Psoas muscle (tissue), 8 donors: ENCODE data around the gene DYRK1B. TPM values are rescaled to one million over a fixed set of nuclear protein-coding genes. Genes with fewer than 3 reads are reported as not detected.
A peak's percentile ranks its signal among the peaks of the same experiment; 100 is the strongest.

Experiments used
- ATAC-seq, 4 donors: fragments of 200-7000 bp; cut with Tn5 transposase; one replicate each; pipeline ENCODE4 v1.9.1; 2020; ENCODE audit warnings: moderate library complexity in 3 of 4, mild to moderate bottlenecking in 2 of 4
- DNase-seq, 2 donors: peaks; one replicate each; pipeline ENCODE4 v3.0.0-alpha.2; 2020
- H3K27ac ChIP-seq: fragments of 200-600 bp; one replicate; pipeline ENCODE4 v1.8.0; 2022
- H3K27me3 ChIP-seq, 3 donors: fragments of 200-600 bp in 1 of 3; one replicate each; pipeline versions ENCODE4 v1.6.1 to v1.8.0; 2013 to 2022; ENCODE audit warnings: low read length in 2 of 3, mild to moderate bottlenecking in 2 of 3, moderate library complexity in 1 of 3; ENCODE audit not compliant: insufficient read depth in 3 of 3
- H3K36me3 ChIP-seq, 2 donors: fragments of 200-600 bp in 1 of 2; one replicate each; pipeline versions ENCODE4 v1.6.1 to v1.8.0; 2013 to 2022; ENCODE audit warnings: low read depth in 1 of 2, mild to moderate bottlenecking in 1 of 2, moderate library complexity in 1 of 2; ENCODE audit not compliant: insufficient read depth in 1 of 2
- H3K4me1 ChIP-seq: fragments of 200-600 bp; one replicate; pipeline ENCODE4 v1.8.0; 2022
- H3K4me3 ChIP-seq: fragments of 200-600 bp; one replicate; pipeline ENCODE4 v1.8.0; 2022; ENCODE audit warnings: mild to moderate bottlenecking
- H3K9me3 ChIP-seq: fragments of 200-600 bp; one replicate; pipeline ENCODE4 v1.8.0; 2022
- CTCF ChIP-seq: fragments of 200-600 bp; IDR thresholded peaks from one replicate; pipeline ENCODE4 v1.8.0; 2022; ENCODE audit warnings: antibody characterized with exemption
- WGBS, 3 donors: extraction: QIAGEN DNeasy Blood & Tissue Kit; methylation state at CpG; one replicate each; pipeline versions ENCODE4 v1.1.6 to v1.1.7; 2013; 5-methylcytosine and 5-hydroxymethylcytosine counted together
- intact Hi-C, 2 donors: fragments of 100-400 bp; cut with DNase I; formaldehyde crosslinking; loops; one replicate each; pipeline versions ENCODE4 v1.11.0 to v1.14.2; 2022
- polyA plus RNA-seq, 3 donors: library from polyadenylated mRNA; stranded (reverse); fragments of 200-250 nt; gene quantifications; one replicate each; pipeline ENCODE4 v1.2.3, GENCODE V29; 2013
- total RNA-seq, 4 donors: library from RNA; stranded (reverse); fragmentation: NEBNext Ultra II Directional in 2 of 4; extraction: Animal tissue kit (Norgen Biotek cat#: 25700) in 2 of 4; gene quantifications; one replicate each; pipeline versions ENCODE4 v1.2.1 to v1.2.4, GENCODE V29; 2021 to 2023
- donor health status: healthy with polysubstance abuse.
- donor health status: DM: no; HTN: no; CAD: no; lungs with moderate emphysema.
- donor health status: Bipolar disorder and iron deficiency.
- donor health status: healthy.
- donor health status: DM: yes; HTN: yes; CAD: no.
- donor health status: DM: no; HTN: no; CAD: no.
- donor health status: DM: no; HTN: no; CAD: no.
- donor health status: DM: yes; HTN: yes; CAD: no.

The DYRK1B gene
- total and polyA plus RNA-seq, 7 donors = 11.1 to 157 (median 64.5) TPM

- Histone ChIP-seq H3K4me1 (peaks cover 18% of the 10 kb centered on the region), H3K4me3 (no peak overlapping the region), H3K9me3 (no peaks in the 10 kb centered on the region), H3K36me3 (peaks cover 3 to 55% of the 10 kb centered on the region in 2 donors), H3K27ac (peak overlapping the region; percentile 26), H3K27me3 (no peaks in the 10 kb centered on the region)
- WGBS, 3 donors = 66 to 73% (median 72%) methylated on average over 13 of the region's 13 CpGs
- no peak for ATAC-seq
- no peak for TF ChIP-seq CTCF
- DNase-seq = peak in 1 of 2 donors; percentile 34
- intact Hi-C loops = loop anchor here (5.0 kb wide), 2 partner anchors 163 to 288 kb away; no protein-coding TSS in a partner anchor
Observed at GRCh38 chr19:39839678-39840327, 5.8 kb upstream of the DYRK1B start.

GRCh38 chr19:39838569-39838968, 4.6 kb upstream of the DYRK1B start:
- TF ChIP-seq CTCF = no peak
- no peak for ATAC-seq
- Histone ChIP-seq H3K36me3 (peaks cover 3 to 59% of the 10 kb centered on the region in 2 donors), H3K27ac (no peak overlapping the region), H3K4me1 (peaks cover 13% of the 10 kb centered on the region), H3K9me3 (no peaks in the 10 kb centered on the region), H3K4me3 (no peak overlapping the region), H3K27me3 (no peaks in the 10 kb centered on the region)
- 83 to 89% (median 88%) methylated on average over 4 of the region's 4 CpGs for WGBS, 3 donors
- intact Hi-C loops = loop anchor here in 1 of 2 donors (5.0 kb wide), 1 partner anchor 161 kb away; no protein-coding TSS in a partner anchor
- DNase-seq = no peak

GRCh38 chr19:39837978-39838377, 4.0 kb upstream of the DYRK1B start:
- no peak for TF ChIP-seq CTCF
- Histone ChIP-seq H3K27me3 (no peaks in the 10 kb centered on the region), H3K9me3 (no peaks in the 10 kb centered on the region), H3K4me3 (no peak overlapping the region), H3K36me3 (peaks cover 3 to 59% of the 10 kb centered on the region in 2 donors), H3K4me1 (peaks cover 8% of the 10 kb centered on the region), H3K27ac (no peak overlapping the region)
- DNase-seq = no peak
- no peak for ATAC-seq
- intact Hi-C loops = loop anchor here in 1 of 2 donors (5.0 kb wide), 1 partner anchor 161 kb away; no protein-coding TSS in a partner anchor
- 86 to 99% (median 92%) methylated on average over 3 of the region's 3 CpGs for WGBS, 3 donors

GRCh38 chr19:39834287-39834841, 402 bp upstream of the DYRK1B start:
- Histone ChIP-seq H3K36me3 (peaks cover 3 to 75% of the 10 kb centered on the region in 2 donors), H3K4me3 (peak overlapping the region; percentile 90), H3K27ac (peak overlapping the region; percentile 88), H3K9me3 (no peaks in the 10 kb centered on the region), H3K4me1 (peaks cover 23% of the 10 kb centered on the region), H3K27me3 (no peaks in the 10 kb centered on the region)
- no peak for ATAC-seq
- intact Hi-C loops = no loop called here
- no peak for TF ChIP-seq CTCF
- DNase-seq = no peak
- WGBS, 3 donors = 38 to 39% (median 38%) methylated on average over 19 of the region's 19 CpGs
